ENCODE data around the gene MEF2A. TPM values are rescaled to one million over a fixed set of nuclear protein-coding genes. Genes with fewer than 3 reads are reported as not detected.
A peak's percentile ranks its signal among the peaks of the same experiment; 100 is the strongest.

The MEF2A gene
- total RNA-seq, 1 experiment from 2014 or later = 19.6 TPM

- no peak overlapping the region for H3K4me3 ChIP-seq (ENCODE audit: low read depth, low read length)
- intact Hi-C loops (cut with micrococcal nuclease; ENCODE audit: unreplicated experiment) = no loop called here
- Mint-ChIP-seq H3K9me3 (ENCODE audit: unreplicated experiment) (no peaks in the 10 kb centered on the region), H3K36me3 (ENCODE audit: insufficient read depth, unreplicated experiment) (no peaks in the 10 kb centered on the region), H3K4me3 (ENCODE audit: unreplicated experiment) (no peak overlapping the region), H3K27me3 (ENCODE audit: insufficient read depth, unreplicated experiment) (no peaks in the 10 kb centered on the region), H3K27ac (ENCODE audit: unreplicated experiment) (no peak overlapping the region), H3K4me1 (ENCODE audit: low read depth, unreplicated experiment) (no peaks in the 10 kb centered on the region)
- no peaks in the 10 kb centered on the region for H3K9me3 ChIP-seq
- no peaks in the 10 kb centered on the region for H3K4me1 ChIP-seq
- ChIA-PET CTCF (no interaction called here), POLR2A (no interaction called here)
- no peak for TF ChIP-seq CTCF (IDR thresholded peaks at IDR 0.05; ENCODE audit: insufficient read depth in 1 of 2, low read depth in 1 of 2, low read length in 1 of 2, severe bottlenecking in 1 of 2, unreplicated experiment in 1 of 2)
- no peaks in the 10 kb centered on the region for H3K27me3 ChIP-seq (replicated peaks; ENCODE audit: control insufficient read depth, insufficient read depth, low read length)
- no peaks in the 10 kb centered on the region for H3K36me3 ChIP-seq (ENCODE audit: control insufficient read depth, insufficient read depth, low read length)
- no peak for DNase-seq
- no TSS peak for BruUV-seq (replicated peaks)
Measured at GRCh38 chr15:99753066-99753465, 187.3 kb downstream of the MEF2A start.

GRCh38 chr15:99755692-99756409, 190.1 kb downstream of the MEF2A start:
- H3K36me3 Mint-ChIP-seq (ENCODE audit: insufficient read depth, unreplicated experiment) = no peaks in the 10 kb centered on the region
- no peaks in the 10 kb centered on the region for H3K9me3 Mint-ChIP-seq (ENCODE audit: unreplicated experiment)
- Histone ChIP-seq H3K4me1 (no peaks in the 10 kb centered on the region), H3K27me3 (replicated peaks; ENCODE audit: control insufficient read depth, insufficient read depth, low read length) (no peaks in the 10 kb centered on the region), H3K4me3 (ENCODE audit: low read depth, low read length) (no peak overlapping the region), H3K36me3 (ENCODE audit: control insufficient read depth, insufficient read depth, low read length) (no peaks in the 10 kb centered on the region), H3K9me3 (no peaks in the 10 kb centered on the region)
- intact Hi-C loops (cut with micrococcal nuclease; ENCODE audit: unreplicated experiment) = loop anchor here (1.0 kb wide), 3 partner anchors 52 to 483 kb away; no protein-coding TSS in a partner anchor
- ChIA-PET CTCF (interaction anchor here (0.7 to 1.5 kb wide), 6 partner anchors 20 to 505 kb away, joined by 3 to 11 read pairs (median 5); partner anchors contain the start of genes LRRC28, LYSMD4 and MEF2A), POLR2A (interaction anchor here (0.5 to 0.7 kb wide), 2 partner anchors 23 to 723 kb away, joined by 3 read pairs; partner anchors contain the start of gene LYSMD4)
- no TSS peak for BruUV-seq (replicated peaks)
- H3K27ac Mint-ChIP-seq (ENCODE audit: unreplicated experiment) = no peak overlapping the region
- peak; percentile 72 to 74 for TF ChIP-seq CTCF (IDR thresholded peaks at IDR 0.05; ENCODE audit: insufficient read depth in 1 of 2, low read depth in 1 of 2, low read length in 1 of 2, severe bottlenecking in 1 of 2, unreplicated experiment in 1 of 2)
- no peaks in the 10 kb centered on the region for H3K27me3 Mint-ChIP-seq (ENCODE audit: insufficient read depth, unreplicated experiment)
- peak; percentile 44 to 65 for DNase-seq
- H3K4me3 Mint-ChIP-seq (ENCODE audit: unreplicated experiment) = no peak overlapping the region
- H3K4me1 Mint-ChIP-seq (ENCODE audit: low read depth, unreplicated experiment) = no peaks in the 10 kb centered on the region

- CTCF ChIA-PET = no interaction called here
Measured at GRCh38 chr15:99762288-99762687, 196.5 kb downstream of the MEF2A start.

More at GRCh38 chr15:99762288-99762687, 196.5 kb downstream of the MEF2A start:
- Histone ChIP-seq H3K4me1 (no peaks in the 10 kb centered on the region), H3K36me3 (ENCODE audit: control insufficient read depth, insufficient read depth, low read length) (no peaks in the 10 kb centered on the region), H3K27me3 (replicated peaks; ENCODE audit: control insufficient read depth, insufficient read depth, low read length) (no peaks in the 10 kb centered on the region), H3K4me3 (ENCODE audit: low read depth, low read length) (no peak overlapping the region), H3K9me3 (no peaks in the 10 kb centered on the region)
- Mint-ChIP-seq H3K9me3 (ENCODE audit: unreplicated experiment) (no peaks in the 10 kb centered on the region), H3K27me3 (ENCODE audit: insufficient read depth, unreplicated experiment) (no peaks in the 10 kb centered on the region), H3K27ac (ENCODE audit: unreplicated experiment) (no peak overlapping the region), H3K36me3 (ENCODE audit: insufficient read depth, unreplicated experiment) (no peaks in the 10 kb centered on the region), H3K4me3 (ENCODE audit: unreplicated experiment) (no peak overlapping the region), H3K4me1 (ENCODE audit: low read depth, unreplicated experiment) (no peaks in the 10 kb centered on the region)
- POLR2A ChIA-PET = no interaction called here
- BruUV-seq (replicated peaks) = no TSS peak
- intact Hi-C loops (cut with micrococcal nuclease; ENCODE audit: unreplicated experiment) = no loop called here
- no peak for TF ChIP-seq CTCF (IDR thresholded peaks at IDR 0.05; ENCODE audit: insufficient read depth in 1 of 2, low read depth in 1 of 2, low read length in 1 of 2, severe bottlenecking in 1 of 2, unreplicated experiment in 1 of 2)
- DNase-seq = no peak

Measured in Caco-2 (cell line).